C4-2B (cell line): Measurements from ENCODE around the gene OXSR1.

Source experiments
- ZFX ChIP-seq: fragments of 450-650 bp; IDR thresholded peaks from 2 replicates; pipeline ENCODE4 v1.6.1; 2017
- TF ChIP-seq, protein P1 (sequence below): fragments of 450-650 bp; conservative IDR thresholded peaks from 2 replicates; pipeline ENCODE4 v1.5.1; 2017; ENCODE audit warnings: mild to moderate bottlenecking

DNA sequence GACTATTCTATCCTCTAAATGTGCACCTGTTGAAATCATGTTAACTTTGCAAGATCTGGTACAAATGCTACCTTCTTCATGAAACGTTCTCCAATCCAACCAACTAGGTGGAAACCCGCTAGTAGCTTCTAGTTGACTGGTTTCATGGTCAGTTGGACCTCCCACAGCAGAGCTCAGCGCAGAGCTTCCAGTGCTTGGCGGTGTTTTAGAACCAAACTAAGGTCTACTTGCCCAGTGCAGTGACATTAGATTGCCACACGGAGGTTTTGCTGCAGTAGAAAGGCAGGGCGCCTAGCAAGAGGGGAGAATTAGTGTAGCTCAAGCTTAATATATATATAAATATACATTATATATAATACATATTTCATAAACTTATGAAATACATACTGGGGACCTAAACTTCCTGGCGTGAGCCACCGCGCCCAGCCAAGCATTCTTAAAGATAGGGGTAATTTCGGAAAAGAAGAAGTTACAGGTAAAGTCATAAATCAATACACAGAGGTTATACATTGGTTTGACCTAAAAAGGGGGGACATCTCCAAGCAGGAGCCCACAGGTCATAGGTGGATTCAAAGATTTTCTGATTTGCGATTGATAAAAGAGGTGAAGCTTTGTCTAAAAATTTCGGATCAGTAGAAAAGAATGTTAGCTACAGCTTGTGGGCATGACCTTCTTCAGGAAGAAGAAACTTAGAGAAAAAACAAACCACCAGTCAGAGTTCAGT, 2.1 kb upstream of the OXSR1 start:
- TF ChIP-seq, protein P1, sequence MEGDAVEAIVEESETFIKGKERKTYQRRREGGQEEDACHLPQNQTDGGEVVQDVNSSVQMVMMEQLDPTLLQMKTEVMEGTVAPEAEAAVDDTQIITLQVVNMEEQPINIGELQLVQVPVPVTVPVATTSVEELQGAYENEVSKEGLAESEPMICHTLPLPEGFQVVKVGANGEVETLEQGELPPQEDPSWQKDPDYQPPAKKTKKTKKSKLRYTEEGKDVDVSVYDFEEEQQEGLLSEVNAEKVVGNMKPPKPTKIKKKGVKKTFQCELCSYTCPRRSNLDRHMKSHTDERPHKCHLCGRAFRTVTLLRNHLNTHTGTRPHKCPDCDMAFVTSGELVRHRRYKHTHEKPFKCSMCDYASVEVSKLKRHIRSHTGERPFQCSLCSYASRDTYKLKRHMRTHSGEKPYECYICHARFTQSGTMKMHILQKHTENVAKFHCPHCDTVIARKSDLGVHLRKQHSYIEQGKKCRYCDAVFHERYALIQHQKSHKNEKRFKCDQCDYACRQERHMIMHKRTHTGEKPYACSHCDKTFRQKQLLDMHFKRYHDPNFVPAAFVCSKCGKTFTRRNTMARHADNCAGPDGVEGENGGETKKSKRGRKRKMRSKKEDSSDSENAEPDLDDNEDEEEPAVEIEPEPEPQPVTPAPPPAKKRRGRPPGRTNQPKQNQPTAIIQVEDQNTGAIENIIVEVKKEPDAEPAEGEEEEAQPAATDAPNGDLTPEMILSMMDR: peak; percentile 8; the same call in 1 of the 2 replicates
- no peak for TF ChIP-seq ZFX
